Mesothelial cell of epicardium (in vitro differentiated cells): ENCODE data around the gene TBC1D10B. TPM values are rescaled to one million over a fixed set of nuclear protein-coding genes. Genes with fewer than 3 reads are reported as not detected.

Source experiments
- DNase-seq, 2 experiments: peaks; one replicate each; pipeline ENCODE4 v3.0.0; 2021; ENCODE audit warnings: low spot score in 2 of 2; ENCODE audit not compliant: unreplicated experiment in 2 of 2
- H3K27ac Mint-ChIP-seq: 2 replicates; pipeline ENCODE4 v1.8.0; 2021; ENCODE audit warnings: mixed read lengths
- H3K27me3 Mint-ChIP-seq: 2 replicates; pipeline ENCODE4 v1.8.0; 2021; ENCODE audit warnings: low read depth, mixed read lengths
- H3K36me3 Mint-ChIP-seq: 2 replicates; pipeline ENCODE4 v1.8.0; 2021; ENCODE audit warnings: mixed read lengths
- H3K4me1 Mint-ChIP-seq: 2 replicates; pipeline ENCODE4 v1.8.0; 2021; ENCODE audit warnings: mixed read lengths
- H3K4me3 Mint-ChIP-seq: 2 replicates; pipeline ENCODE4 v1.8.0; 2021; ENCODE audit warnings: mild to moderate bottlenecking, moderate library complexity, mixed read lengths
- H3K9me3 Mint-ChIP-seq: 2 replicates; pipeline ENCODE4 v1.8.0; 2021; ENCODE audit warnings: mixed read lengths
- CTCF ChIP-seq: fragments of 200-600 bp; sonication (generic); IDR thresholded peaks from one replicate; pipeline ENCODE4 v1.5.0; 2021; ENCODE audit warnings: antibody characterized with exemption; ENCODE audit not compliant: unreplicated experiment
- total RNA-seq: library from RNA; stranded (reverse); gene quantifications from 3 replicates; pipeline ENCODE4 v1.2.1, GENCODE V29; 2021

Gene TBC1D10B
- total RNA-seq, 1 donor from 2014 or later = 64.1 TPM

DNA sequence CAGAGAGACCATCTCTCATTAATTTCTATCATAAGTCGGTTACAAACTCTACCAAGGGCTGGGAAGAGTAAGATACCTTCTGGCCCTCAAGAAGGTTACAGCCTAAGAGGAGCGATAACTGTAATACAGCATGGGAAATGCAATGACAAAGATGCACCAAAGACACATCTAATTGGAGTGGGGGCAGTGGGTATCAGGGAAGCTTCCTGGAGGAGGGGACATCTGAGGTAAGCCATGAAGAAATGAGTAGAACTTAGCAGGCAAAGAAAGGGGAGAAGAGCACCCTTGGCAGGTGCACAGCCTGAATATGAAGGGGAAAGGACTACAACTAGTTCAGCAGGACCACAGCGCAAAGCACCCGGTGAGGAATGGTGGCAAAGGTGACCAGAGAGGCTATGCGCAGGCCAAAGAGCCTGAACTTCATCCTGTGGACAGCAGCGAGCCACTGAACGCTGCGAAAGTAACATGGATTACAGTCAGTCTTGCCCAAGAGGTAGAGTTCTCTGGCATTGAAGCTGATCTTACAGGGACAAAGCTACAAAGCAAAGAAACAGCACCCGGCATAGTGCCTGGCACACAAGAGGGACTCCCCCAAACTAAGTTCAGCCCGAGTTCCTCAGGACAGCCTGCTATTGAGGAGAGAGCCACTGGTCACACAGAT is 2.8 kb downstream of the TBC1D10B start:
- peak overlapping the region; percentile 88 for H3K4me3 Mint-ChIP-seq
- H3K9me3 Mint-ChIP-seq = no peaks in the 10 kb centered on the region
- no peak for TF ChIP-seq CTCF
- peaks cover 45% of the 10 kb centered on the region for H3K4me1 Mint-ChIP-seq
- DNase-seq = no peak
- peaks cover 17% of the 10 kb centered on the region for H3K36me3 Mint-ChIP-seq
- H3K27me3 Mint-ChIP-seq = peaks cover 3% of the 10 kb centered on the region
- peak overlapping the region; percentile 45 for H3K27ac Mint-ChIP-seq

DNA sequence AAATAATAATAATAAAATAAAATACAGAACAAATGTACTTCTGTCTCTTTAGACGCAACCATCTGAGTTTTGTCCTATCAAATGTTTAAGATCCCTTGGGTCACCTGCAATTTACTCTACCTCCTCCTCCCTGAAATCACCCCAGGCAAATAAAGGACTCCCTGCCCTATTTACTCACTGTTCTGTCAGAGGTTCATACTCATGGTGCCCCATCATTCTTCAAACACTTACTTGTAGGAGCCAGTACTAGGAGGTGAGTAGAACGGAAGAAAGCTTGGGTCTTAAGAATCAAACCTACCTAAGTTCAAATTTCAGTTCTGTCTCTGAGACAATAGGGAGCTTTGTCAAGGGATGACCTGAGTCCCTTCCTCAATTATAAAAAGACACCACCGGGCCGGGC is 3.8 kb downstream of the TBC1D10B start:
- Mint-ChIP-seq H3K9me3 (no peaks in the 10 kb centered on the region), H3K27ac (peak overlapping the region; percentile 45), H3K36me3 (peaks cover 21% of the 10 kb centered on the region), H3K4me1 (peaks cover 36% of the 10 kb centered on the region), H3K4me3 (peak overlapping the region; percentile 88), H3K27me3 (peaks cover 3% of the 10 kb centered on the region)
- no peak for DNase-seq
- TF ChIP-seq CTCF = no peak

GRCh38 chr16:30365200-30365599 is 5.1 kb downstream of the TBC1D10B start:
- no peaks in the 10 kb centered on the region for H3K27me3 Mint-ChIP-seq
- H3K4me3 Mint-ChIP-seq = no peak overlapping the region
- no peak for DNase-seq
- no peak overlapping the region for H3K27ac Mint-ChIP-seq
- H3K9me3 Mint-ChIP-seq = no peaks in the 10 kb centered on the region
- no peak for TF ChIP-seq CTCF
- peaks cover 30% of the 10 kb centered on the region for H3K4me1 Mint-ChIP-seq
- peaks cover 24% of the 10 kb centered on the region for H3K36me3 Mint-ChIP-seq

DNA sequence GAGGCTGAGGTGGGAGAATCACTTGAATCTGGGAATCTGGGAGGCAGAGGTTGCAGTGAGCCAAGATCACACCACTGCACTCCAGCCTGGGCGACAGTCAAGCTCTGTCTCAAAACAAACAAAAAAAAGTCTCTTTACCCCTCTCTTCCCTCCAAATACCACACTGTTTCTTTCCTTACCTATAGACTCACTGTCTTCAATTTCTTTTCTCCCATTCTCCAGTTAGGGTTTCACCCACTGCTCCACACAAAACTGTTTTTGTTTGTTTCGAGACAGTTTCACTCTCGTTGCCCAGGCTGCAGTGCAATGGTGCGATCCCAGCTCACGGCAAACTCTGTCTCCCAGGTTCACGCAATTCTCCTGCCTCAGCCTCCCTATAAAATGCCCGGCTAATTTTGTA is 9.1 kb downstream of the TBC1D10B start:
- Mint-ChIP-seq H3K36me3 (peaks cover 26% of the 10 kb centered on the region), H3K9me3 (no peaks in the 10 kb centered on the region), H3K27ac (no peak overlapping the region), H3K4me3 (no peak overlapping the region), H3K27me3 (no peaks in the 10 kb centered on the region), H3K4me1 (peaks cover 1% of the 10 kb centered on the region)
- TF ChIP-seq CTCF = no peak
- no peak for DNase-seq

DNA sequence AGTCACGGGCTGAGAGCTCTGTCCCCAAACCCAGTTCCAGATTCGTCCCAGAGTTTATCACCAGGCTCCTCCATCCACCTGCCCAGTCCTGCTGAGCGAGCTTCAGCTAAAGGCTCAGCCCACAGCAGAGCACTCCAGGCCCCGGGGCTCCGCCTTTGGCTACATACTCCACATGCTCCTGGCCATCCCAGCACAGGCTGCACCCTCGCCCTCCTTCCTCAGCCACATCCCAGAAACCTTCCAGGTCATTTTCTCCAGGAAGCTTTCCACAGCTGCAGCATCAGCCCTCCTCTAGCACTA is 10.5 kb downstream of the TBC1D10B start:
- Mint-ChIP-seq H3K4me3 (no peak overlapping the region), H3K27ac (no peak overlapping the region), H3K4me1 (peaks cover 8% of the 10 kb centered on the region), H3K36me3 (peaks cover 19% of the 10 kb centered on the region), H3K27me3 (no peaks in the 10 kb centered on the region), H3K9me3 (no peaks in the 10 kb centered on the region)
- no peak for DNase-seq
- no peak for TF ChIP-seq CTCF
